Caki2 (cell line): Measurements from ENCODE around the gene DOCK11. TPM values are rescaled to one million over a fixed set of nuclear protein-coding genes. Genes with fewer than 3 reads are reported as not detected.

Experiments
- DNase-seq: peaks from one replicate; pipeline ENCODE4 v3.0.0-alpha.2; 2015; ENCODE audit warnings: low read depth
- in situ Hi-C: cut with HindIII; loops from 2 replicates; pipeline ENCODE4 v1.10.0; 2016; ENCODE audit warnings: low sequenced_read_pairs, low pct_unique_long_range_greater_than_20kb, mixed read lengths
- total RNA-seq: library from RNA; depleted of rRNA; stranded (reverse); fragments of >200 nt; shearing (Covaris generic); gene quantifications from 2 replicates; pipeline ENCODE4 v1.2.3, GENCODE V29; 2014; ENCODE audit warnings: low replicate concordance

The DOCK11 gene
- total RNA-seq, 1 experiment from 2014 or later: 5.5 TPM

GRCh38 chrX:118589227-118589626 lies 93.6 kb downstream of the DOCK11 start:
- DNase-seq: no peak
- in situ Hi-C loops: no loop called here

- no peak for DNase-seq
- in situ Hi-C loops: no loop called here
Observed at GRCh38 chrX:118593407-118593806, 97.8 kb downstream of the DOCK11 start.

DNA sequence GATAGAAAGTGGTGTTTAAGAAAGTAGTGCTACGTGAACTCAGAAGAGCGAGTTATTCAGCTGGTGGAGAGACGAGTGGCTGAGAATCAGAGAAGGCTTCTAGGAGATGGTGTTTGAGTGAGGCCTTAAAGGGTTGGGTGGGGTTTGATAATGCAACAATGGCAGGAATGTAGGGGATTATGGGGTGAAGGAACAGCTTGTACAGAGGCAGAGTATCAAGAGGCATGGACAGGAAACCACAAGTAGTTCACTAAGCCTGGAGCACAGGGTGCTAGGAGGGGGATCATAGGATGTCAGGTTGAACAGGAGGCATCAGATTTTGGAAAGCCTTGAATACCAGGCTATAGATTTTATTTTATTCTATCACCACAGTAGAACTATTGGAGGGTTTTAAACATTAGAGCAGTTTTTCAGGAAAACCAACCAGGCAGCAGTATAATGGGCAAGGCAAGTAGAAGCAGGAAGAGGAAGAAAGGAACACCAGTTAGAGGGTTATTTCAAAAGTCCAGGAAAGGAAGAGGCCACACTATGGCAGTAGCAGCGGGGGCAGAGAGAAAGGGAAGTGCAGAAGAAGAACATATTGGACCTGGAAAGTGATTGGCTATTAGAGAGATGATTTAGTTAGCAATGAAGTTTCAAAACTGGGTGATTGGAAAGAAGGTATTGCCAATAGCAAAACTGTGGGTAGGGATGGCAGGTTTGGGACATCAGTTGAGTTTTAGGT lies 99.2 kb downstream of the DOCK11 start:
- no peak for DNase-seq
- in situ Hi-C loops: no loop called here

DNA sequence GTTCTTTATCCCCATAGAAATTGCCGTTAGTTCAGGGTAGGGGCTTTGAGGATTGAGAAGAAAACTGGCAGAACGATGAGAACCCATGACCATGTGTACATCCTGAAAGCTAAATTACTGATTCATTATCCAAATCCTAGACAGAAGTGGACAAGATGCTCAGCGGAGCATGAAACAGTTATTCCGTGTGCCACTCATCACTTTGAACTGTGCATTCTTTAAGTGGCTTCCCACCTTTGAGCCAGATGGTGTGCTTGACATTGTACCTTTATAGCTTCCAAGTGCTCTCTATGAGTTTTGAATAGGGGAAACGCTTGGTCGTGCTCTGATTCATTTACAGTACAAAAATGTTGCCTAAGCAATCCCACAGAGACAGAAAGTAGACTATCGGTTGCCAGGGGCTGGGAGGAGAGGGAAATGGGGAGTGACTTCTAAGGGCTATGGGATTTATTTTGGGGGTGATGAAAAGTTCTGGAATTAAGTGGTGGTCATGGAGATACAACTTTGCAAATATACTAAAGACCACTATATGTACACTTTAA lies 100.0 kb downstream of the DOCK11 start:
- no peak for DNase-seq
- in situ Hi-C loops: no loop called here

- in situ Hi-C loops: no loop called here
- no peak for DNase-seq
Observed at GRCh38 chrX:118596390-118596789, 100.8 kb downstream of the DOCK11 start.

DNA sequence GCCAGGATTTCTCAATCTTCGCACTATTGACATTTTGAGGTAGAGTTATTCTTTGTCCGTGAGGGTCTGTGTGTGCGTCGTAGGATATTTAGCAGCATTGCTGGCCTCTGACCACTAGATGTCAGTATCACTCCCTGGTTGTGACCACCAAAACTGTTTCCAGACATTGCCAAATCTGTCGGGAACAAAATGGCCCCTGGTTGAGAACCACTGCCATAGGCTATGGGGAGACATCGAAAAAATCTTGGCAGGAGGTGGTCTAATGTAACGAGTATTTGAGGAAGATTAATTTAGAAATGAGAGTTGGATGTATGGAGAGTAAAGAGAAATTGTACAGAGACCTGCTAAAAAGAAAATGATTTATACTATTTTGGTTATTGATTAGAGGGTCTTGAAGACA lies 108.4 kb downstream of the DOCK11 start:
- DNase-seq: peak; percentile 23
- in situ Hi-C loops: no loop called here

- no peak for DNase-seq
- in situ Hi-C loops: no loop called here
Observed at GRCh38 chrX:118612290-118612689, 116.7 kb downstream of the DOCK11 start.

- in situ Hi-C loops: no loop called here
- no peak for DNase-seq
Observed at GRCh38 chrX:118614150-118614549, 118.5 kb downstream of the DOCK11 start.

DNA sequence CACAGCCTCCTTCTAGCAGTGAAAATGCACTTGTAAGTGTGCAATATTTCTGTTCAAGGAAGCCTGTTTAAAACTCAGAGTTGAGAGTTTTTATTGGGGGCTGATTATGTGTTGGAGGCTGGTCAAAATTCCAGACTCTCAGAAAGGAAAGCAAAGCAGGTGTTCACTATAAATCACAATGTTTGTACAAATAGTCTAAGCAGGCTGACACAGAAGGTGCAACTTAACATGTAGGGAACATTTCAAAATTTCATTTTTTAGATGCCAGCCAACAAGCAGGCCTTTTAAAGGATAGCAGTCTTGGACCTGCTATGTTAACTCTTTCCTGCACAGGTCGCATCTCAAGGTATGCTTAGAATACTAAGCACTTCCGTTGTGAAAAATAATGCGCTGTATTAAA lies 119.5 kb downstream of the DOCK11 start:
- in situ Hi-C loops: no loop called here
- no peak for DNase-seq

- in situ Hi-C loops: no loop called here
- DNase-seq: no peak
Observed at GRCh38 chrX:118621081-118621759, 125.6 kb downstream of the DOCK11 start.

GRCh38 chrX:118623062-118623461 lies 127.4 kb downstream of the DOCK11 start:
- in situ Hi-C loops: no loop called here
- DNase-seq: no peak

DNA sequence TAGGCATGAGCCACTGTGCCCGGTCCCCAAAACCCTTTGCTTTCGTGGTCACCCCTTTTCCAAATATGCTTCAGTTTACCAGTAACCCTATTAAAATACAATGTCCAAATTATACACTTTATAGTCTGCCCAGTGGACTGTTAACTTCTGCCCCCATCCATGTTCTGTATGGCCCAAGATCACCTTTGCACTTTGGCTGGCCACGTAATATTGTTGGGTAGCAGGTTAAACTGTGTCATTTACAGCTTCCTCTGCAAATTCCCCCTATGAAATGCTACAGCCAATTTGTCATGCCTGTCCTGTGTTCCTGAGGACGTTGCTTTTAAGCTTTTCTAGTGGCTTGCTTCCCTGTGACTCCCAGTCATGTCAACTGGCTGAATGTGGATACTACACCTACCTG lies 130.7 kb downstream of the DOCK11 start:
- in situ Hi-C loops: no loop called here
- no peak for DNase-seq

DNA sequence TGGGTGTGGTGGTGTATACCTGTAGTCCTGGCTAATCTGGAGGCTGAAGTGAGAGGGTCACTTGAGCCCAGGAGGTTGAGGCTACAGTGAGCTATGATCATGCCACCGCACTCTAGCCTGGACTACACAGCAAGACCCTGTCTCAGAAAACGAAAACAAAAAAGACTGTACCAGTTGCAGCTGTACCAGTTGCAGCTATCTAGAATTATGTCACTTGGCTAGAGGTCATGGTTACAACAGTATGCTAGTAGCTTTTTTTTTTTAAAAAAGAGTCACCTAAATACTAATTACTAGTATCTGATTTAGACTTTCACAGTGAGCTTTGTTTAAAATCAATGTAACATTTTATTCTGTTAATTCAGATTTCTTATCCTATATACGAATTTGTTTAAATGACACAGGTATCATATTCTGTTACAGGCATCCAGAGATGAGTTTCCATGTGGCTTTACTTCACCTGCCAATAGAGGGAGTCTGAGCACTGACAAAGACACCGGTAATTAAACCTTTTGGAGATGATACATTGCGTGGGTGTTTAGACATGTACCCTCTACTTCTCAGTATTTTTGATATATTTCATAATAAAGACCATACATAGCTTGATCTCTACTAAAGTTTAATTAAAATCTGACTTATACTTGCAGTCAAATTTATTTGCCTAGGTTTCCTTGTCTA lies 131.6 kb downstream of the DOCK11 start:
- no peak for DNase-seq
- in situ Hi-C loops: no loop called here

- no peak for DNase-seq
- in situ Hi-C loops: no loop called here
Observed at GRCh38 chrX:118630848-118631247, 135.2 kb downstream of the DOCK11 start.

DNA sequence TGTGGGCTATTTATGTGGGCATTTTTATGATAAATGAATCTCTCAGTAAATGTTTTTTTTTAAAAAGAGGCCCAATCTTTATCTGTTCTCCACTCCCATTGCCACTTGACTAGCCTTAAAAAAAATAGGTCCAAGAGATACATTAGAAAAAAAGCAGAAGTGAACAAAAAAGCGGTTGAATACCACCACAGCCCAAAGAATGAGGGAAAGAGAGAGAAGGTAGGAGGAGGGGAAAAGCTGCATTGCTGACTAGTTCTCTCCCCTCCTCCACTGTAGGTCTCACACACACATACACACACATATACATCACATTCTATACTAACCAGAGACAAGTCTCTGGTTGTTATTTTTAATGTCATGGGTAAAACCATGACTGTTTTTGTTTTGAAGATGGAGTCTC lies 136.0 kb downstream of the DOCK11 start:
- DNase-seq: no peak
- in situ Hi-C loops: no loop called here

GRCh38 chrX:118632862-118633261 lies 137.2 kb downstream of the DOCK11 start:
- DNase-seq: no peak
- in situ Hi-C loops: no loop called here

GRCh38 chrX:118633530-118633929 lies 137.9 kb downstream of the DOCK11 start:
- in situ Hi-C loops: no loop called here

GRCh38 chrX:118634336-118634735 lies 138.7 kb downstream of the DOCK11 start:
- in situ Hi-C loops: no loop called here
- no peak for DNase-seq

More at GRCh38 chrX:118633530-118633929, 137.9 kb downstream of the DOCK11 start:
- DNase-seq: no peak

GRCh38 chrX:118637997-118638396 lies 142.4 kb downstream of the DOCK11 start:
- in situ Hi-C loops: no loop called here
- DNase-seq: no peak
